ENCODE results near the gene GPR157.
"Not testable (repeated sequence)": the region's sequence is repeated elsewhere in the genome, so short reads cannot be mapped to it uniquely, and the experiment has no call there.

GPR157 gene

GRCh38 chr1:9128520-9129265 lies at the start of gene GPR157:
Gene GPR157, minus strand, starts transcription at chr1:9129102. Its CDS starts 75 bp downstream, at chr1:9129027.
- DNase-seq (ENCODE audit: low read depth in 3 of 3) = peak; percentile 70 to 76 (median 72)

GRCh38 chr1:9174762-9175161 lies 45.9 kb upstream of the GPR157 start:
- DNase-seq (ENCODE audit: low read depth in 3 of 3) = no peak

- DNase-seq (ENCODE audit: low read depth in 3 of 3) = no peak
Observed at GRCh38 chr1:9174243-9174642, 45.3 kb upstream of the GPR157 start.

GRCh38 chr1:9169601-9170137 lies 40.8 kb upstream of the GPR157 start:
- DNase-seq (ENCODE audit: low read depth in 3 of 3) = no peak

- no peak for DNase-seq (ENCODE audit: low read depth in 3 of 3)
Observed at GRCh38 chr1:9167638-9168037, 38.7 kb upstream of the GPR157 start.

- no peak for DNase-seq (ENCODE audit: low read depth in 3 of 3)
Observed at GRCh38 chr1:9166289-9167235, 37.7 kb upstream of the GPR157 start.

- no peak for DNase-seq (ENCODE audit: low read depth in 3 of 3)
Observed at GRCh38 chr1:9165396-9165795, 36.5 kb upstream of the GPR157 start.

GRCh38 chr1:9164919-9165318 lies 36.0 kb upstream of the GPR157 start:
- DNase-seq (ENCODE audit: low read depth in 3 of 3) = no peak

GRCh38 chr1:9164532-9164900 lies 35.6 kb upstream of the GPR157 start:
- no peak for DNase-seq (ENCODE audit: low read depth in 3 of 3)

GRCh38 chr1:9161963-9162362 lies 33.1 kb upstream of the GPR157 start:
- DNase-seq (ENCODE audit: low read depth in 3 of 3) = no peak

GRCh38 chr1:9161342-9161741 lies 32.4 kb upstream of the GPR157 start:
- DNase-seq (ENCODE audit: low read depth in 3 of 3) = no peak

GRCh38 chr1:9160079-9160717 lies 31.3 kb upstream of the GPR157 start:
- DNase-seq (ENCODE audit: low read depth in 3 of 3) = no peak

- DNase-seq (ENCODE audit: low read depth in 3 of 3) = no peak
Observed at GRCh38 chr1:9155879-9156278, 27.0 kb upstream of the GPR157 start.

- not testable (repeated sequence) for DNase-seq (ENCODE audit: low read depth in 3 of 3)
Observed at GRCh38 chr1:9155405-9155804, 26.5 kb upstream of the GPR157 start.

GRCh38 chr1:9153152-9153551 lies 24.2 kb upstream of the GPR157 start:
- DNase-seq (ENCODE audit: low read depth in 3 of 3) = no peak

GRCh38 chr1:9152535-9152934 lies 23.6 kb upstream of the GPR157 start:
- no peak for DNase-seq (ENCODE audit: low read depth in 3 of 3)

GRCh38 chr1:9151328-9151860 lies 22.5 kb upstream of the GPR157 start:
- no peak for DNase-seq (ENCODE audit: low read depth in 3 of 3)

GRCh38 chr1:9150582-9151327 lies 21.9 kb upstream of the GPR157 start:
- DNase-seq (ENCODE audit: low read depth in 3 of 3) = no peak

GRCh38 chr1:9149837-9150581 lies 21.1 kb upstream of the GPR157 start:
- DNase-seq (ENCODE audit: low read depth in 3 of 3) = no peak

- no peak for DNase-seq (ENCODE audit: low read depth in 3 of 3)
Observed at GRCh38 chr1:9149151-9149550, 20.2 kb upstream of the GPR157 start.

Measured in stimulated activated CD4-positive, alpha-beta T cell treated with anti-CD3 and anti-CD28 coated beads, TNF-alpha, amount 100 ng/mL, for 4 hours (primary cell).